Vagina (tissue), 2 donors: ENCODE measurements around the gene CHMP2A.

Source experiments
- POLR2A ChIP-seq, 2 donors: fragments of 450-650 bp; IDR thresholded peaks; one replicate each; pipeline ENCODE4 v1.6.1; 2017; ENCODE audit warnings: antibody characterized with exemption in 2 of 2, mild to moderate bottlenecking in 2 of 2, moderate library complexity in 2 of 2
- TF ChIP-seq, protein P1 (sequence below), 3 experiments: fragments of 450-650 bp in 2 of 3; fragments of 200-600 bp in 1 of 3; sonication (generic) in 1 of 3; IDR thresholded peaks; one replicate each; pipeline ENCODE4 v1.5.1; 2017 to 2019; ENCODE audit warnings: antibody characterized with exemption in 3 of 3, mild to moderate bottlenecking in 2 of 3, moderate library complexity in 2 of 3

DNA sequence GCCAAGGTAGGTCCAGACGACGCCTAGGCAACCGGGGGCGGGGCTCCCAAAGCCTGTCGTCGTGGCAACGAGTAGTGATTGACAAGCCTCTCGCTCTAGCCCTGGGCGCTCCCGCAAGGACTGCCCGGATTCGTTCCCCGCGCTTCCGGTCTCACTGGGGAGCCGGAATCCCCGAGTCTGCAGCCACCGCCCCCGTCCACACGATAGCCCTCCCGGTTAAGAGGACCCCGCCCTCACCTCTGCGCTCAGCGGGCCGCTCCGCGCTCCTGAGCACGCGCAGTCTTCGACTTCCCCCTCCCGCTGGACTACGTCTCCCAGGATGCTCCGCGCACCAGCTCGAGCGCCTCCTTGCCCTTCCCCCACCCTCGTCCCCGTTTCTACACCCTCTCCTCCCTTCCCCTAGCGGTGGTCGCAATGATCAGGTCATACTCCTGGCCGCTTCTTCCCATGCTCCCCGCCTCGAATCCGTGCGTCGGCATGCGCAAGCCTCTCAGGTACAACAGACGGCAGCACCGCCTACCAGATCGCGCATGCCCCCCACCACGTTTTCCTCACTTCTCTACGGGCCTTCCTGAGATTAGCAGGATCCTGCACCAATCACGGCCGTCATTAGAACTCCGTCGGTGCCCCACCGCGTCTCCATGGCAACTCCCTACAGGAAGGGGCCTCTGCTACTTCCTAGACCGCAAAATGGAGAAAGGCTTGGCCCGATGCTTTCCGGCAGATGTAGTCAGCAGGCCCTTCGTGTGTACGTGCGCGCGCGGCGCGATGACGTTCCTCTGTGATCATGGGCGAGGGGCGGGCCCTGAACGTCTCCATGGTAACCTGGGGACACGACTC lies 18.1 kb upstream of the CHMP2A start, which contains the start of gene MZF1:
- no peak for TF ChIP-seq POLR2A (IDR thresholded peaks at IDR 0.05)
- TF ChIP-seq, protein P1, sequence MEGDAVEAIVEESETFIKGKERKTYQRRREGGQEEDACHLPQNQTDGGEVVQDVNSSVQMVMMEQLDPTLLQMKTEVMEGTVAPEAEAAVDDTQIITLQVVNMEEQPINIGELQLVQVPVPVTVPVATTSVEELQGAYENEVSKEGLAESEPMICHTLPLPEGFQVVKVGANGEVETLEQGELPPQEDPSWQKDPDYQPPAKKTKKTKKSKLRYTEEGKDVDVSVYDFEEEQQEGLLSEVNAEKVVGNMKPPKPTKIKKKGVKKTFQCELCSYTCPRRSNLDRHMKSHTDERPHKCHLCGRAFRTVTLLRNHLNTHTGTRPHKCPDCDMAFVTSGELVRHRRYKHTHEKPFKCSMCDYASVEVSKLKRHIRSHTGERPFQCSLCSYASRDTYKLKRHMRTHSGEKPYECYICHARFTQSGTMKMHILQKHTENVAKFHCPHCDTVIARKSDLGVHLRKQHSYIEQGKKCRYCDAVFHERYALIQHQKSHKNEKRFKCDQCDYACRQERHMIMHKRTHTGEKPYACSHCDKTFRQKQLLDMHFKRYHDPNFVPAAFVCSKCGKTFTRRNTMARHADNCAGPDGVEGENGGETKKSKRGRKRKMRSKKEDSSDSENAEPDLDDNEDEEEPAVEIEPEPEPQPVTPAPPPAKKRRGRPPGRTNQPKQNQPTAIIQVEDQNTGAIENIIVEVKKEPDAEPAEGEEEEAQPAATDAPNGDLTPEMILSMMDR (IDR thresholded peaks at IDR 0.05): peak in 1 of 3 experiments; percentile 25
